ENCODE data around the gene ARHGDIB.

ARHGDIB gene

DNA sequence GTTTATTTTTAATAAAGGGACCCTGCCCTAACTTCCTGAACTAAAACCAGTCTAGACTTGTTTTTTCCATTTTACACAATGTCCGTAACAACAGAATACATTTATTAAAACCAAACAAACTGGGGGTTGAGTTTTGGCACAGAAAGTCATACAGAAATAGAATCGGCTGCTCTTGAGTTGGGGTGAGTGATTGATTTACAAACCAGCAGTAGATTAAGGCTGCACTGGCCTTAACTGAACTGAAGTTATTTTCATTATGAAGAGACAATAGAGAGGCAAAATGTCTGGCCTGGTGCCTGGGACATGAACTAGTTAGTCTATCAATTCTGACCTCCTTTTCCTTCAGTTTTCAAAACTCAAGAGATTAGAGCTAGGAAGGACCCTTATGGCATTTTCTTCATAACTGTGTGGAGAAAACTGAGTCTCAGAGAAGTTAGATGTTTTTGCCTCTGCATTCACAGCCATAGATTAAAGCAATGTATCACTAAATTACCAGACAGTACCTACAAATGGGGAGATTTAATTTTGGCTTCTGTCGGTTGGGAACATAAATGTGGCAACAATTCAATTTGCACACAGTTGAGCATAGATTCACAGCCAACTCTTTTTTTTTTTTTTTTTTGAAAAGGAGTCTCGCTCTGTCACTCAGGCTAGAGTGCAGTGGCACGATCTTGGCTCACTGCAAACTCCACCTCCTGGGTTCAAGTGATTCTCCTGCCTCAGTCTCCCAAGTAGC lies 56.0 kb downstream of the ARHGDIB start:
- DNase-seq (ENCODE audit: extremely low spot score, insufficient read length, low read depth) (no peak), FAIRE-seq (no peak)

DNA sequence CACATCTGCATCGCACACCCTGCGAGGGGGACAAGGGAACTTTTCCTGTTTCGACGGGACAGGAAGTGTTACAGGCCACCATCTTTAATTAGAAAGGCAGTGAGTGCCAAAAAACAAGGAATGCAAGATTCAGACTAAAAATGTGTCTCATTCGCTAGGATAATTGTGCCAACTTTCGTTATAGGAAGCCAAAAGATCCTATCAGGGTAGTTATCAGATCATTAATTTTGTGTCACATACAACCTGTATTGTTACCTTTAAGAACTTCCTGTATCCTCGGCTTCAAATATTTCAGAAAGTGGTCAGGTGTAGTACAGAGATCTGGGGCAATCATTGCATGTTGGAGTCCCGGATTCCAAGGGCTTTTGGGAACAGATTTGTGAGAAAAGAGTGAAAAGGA lies 56.5 kb downstream of the ARHGDIB start:
- FAIRE-seq: no peak
- no peak for DNase-seq (ENCODE audit: extremely low spot score, insufficient read length, low read depth)

DNA sequence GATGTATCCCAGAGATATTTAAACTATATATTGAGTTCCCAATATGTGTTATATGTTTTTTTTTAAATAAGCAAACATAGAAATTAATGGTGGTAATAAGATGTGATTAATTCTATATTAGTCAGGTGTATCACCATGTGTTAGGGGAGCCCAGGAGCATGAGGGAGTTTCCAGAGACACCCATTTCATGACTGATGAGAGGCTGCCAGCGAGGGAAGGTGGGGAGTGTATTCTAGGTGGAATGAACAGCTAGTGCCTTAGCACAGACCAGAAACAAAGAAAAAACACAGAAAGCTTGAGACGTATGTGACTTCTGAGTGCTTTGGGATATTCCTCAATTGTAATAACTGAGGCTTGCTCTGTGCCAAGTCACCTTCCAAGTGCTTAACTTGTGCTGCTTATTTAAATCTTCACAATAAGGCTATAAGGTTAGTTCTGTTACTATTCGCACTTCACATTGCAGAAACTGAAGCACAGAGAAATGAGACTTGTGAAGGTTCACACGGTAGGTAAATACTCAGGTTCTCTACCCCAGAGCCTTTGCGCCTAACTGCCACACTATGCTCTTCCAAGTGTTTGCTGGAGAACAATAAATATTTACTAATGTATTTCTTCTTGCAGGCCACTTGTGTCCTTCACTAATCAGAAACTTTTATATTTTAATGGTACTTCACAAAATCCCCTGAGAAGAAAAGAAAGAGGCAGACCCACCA lies 57.9 kb downstream of the ARHGDIB start:
- DNase-seq (ENCODE audit: extremely low spot score, insufficient read length, low read depth): no peak
- FAIRE-seq: no peak

DNA sequence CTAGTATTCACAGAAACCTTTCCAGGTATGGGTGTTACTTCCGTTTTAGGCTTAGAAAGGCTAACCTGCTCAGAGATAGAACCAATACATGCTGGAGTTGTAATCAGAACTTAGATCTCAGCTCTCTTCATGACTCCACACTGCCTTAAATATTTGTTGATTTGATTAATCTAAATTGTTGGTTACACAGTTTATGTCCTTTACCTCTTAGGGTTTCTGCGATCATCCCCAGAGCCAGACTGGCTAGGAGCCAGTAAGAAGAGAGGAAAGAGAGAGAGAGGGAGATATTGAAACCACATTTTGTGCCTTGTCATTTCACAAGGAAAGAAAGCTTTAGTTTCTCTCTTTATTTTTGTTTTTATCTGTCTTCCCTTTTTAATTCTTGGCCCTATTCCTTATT lies 58.9 kb downstream of the ARHGDIB start:
- FAIRE-seq (no peak), DNase-seq (ENCODE audit: extremely low spot score, insufficient read length, low read depth) (no peak)

DNA sequence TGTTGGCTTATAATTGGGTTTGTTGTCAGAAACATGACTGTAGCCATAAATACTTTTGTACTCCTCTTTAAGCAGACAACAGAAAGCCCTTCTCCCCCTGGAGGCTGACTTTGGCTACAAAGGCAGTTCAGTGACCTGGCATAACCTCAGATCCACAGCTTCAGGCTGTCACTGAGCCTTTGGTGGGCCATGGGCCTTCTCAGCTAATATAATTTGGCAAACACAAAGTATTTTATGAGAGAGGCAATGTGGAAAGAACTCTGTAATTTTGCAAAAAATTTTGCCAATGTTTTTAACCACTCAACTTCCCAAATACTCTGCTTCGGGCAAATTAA lies 60.2 kb downstream of the ARHGDIB start:
- FAIRE-seq (no peak), DNase-seq (ENCODE audit: extremely low spot score, insufficient read length, low read depth) (no peak)

DNA sequence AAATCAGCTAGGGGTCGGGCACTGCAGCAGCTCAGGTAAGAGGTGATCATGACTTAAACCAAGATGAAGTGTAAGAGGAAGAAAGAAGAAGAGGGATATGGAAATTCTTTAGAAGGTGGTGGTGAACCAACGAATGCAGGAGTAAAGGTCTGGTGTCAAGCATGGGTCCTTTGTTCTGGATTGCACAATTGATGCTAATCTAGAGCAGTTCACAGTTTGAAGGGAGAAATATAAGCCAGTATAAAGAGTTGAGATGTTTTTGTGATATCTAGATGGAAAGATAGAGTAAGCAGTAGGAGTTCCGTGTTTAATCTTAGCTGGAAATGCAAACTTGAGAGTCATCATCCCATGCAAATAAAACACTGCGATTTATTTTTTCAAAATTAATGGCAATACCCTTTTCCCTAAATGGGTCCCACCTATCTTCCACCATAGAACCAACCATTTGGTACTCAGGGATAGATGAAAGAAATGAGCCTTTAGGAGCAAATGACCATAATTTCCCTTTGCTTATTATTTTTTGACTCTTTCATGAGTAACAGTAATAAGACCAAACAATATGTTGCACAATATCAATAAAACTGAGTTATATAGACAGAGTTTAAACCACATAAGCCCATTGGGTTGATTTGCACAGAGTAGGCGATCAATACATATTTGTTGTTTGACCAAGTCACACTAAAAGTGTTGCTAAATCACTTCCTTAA lies 60.7 kb downstream of the ARHGDIB start:
- DNase-seq (ENCODE audit: extremely low spot score, insufficient read length, low read depth) (no peak), FAIRE-seq (peak; percentile 9)

DNA sequence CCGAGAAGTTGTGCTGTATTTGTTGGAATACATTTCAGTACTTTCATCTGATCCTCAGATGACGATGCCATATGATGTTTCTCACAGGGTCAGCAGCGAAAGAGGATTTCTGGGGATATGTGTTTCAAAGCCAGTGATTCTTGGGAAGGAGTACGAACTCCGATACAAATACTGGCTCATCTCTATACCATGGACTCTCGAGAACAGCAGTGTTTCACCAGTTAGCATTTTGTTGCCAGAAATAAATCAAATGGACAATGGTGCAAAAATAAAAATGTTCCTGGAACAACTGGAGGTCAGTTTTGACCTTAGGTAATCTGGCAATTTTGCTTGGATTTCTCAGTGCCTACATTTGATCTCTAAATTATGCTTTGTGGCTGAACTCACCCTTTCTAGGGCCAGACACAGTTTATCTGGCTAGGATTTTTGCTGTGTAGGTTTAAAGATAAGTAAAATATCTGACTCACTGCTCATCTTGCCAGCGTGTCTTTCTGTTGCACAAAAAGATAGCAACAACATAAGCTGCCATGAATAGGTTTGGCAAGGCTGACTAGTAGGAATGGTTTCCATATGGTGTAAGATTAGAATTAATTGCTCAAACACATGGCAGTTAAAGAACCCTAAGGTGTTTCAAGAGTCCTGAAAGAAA lies 64.8 kb downstream of the ARHGDIB start:
- FAIRE-seq: no peak
- DNase-seq (ENCODE audit: extremely low spot score, insufficient read length, low read depth): no peak

DNA sequence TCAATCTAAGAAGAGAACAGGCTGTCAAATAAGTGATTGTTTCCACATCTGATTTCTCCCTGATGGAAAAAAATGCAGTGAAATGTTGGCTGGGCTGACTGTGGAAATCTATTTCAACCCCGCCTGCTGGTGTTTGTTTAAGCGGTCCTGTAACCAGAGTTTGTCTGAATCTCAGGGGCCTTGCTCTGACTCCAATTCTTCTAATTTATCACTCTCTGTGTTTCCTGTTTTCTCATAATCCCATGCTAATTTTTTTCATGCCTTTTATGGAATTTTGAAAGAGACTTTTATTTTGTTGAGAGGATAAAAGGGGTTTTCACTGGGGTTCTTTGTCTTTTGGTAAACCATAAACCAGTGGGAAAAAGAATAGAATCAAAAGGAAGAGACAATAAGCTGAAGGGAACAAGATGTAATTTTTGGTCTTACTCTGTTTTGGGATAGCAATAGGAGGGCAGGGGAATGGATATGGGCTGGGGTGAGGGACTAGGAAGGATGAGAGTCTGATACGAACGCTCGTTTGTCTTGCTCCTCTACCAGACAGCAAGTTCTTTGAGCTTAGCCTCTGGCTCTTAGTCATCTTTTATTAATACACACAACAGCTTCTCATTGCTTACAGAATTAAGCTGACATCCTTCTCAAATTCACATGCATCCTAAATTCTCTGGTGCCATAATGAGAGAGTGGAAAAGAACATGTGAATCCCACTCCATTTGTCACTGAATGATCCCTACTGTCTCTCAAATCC lies 67.7 kb downstream of the ARHGDIB start:
- no peak for DNase-seq (ENCODE audit: extremely low spot score, insufficient read length, low read depth)
- FAIRE-seq: no peak

DNA sequence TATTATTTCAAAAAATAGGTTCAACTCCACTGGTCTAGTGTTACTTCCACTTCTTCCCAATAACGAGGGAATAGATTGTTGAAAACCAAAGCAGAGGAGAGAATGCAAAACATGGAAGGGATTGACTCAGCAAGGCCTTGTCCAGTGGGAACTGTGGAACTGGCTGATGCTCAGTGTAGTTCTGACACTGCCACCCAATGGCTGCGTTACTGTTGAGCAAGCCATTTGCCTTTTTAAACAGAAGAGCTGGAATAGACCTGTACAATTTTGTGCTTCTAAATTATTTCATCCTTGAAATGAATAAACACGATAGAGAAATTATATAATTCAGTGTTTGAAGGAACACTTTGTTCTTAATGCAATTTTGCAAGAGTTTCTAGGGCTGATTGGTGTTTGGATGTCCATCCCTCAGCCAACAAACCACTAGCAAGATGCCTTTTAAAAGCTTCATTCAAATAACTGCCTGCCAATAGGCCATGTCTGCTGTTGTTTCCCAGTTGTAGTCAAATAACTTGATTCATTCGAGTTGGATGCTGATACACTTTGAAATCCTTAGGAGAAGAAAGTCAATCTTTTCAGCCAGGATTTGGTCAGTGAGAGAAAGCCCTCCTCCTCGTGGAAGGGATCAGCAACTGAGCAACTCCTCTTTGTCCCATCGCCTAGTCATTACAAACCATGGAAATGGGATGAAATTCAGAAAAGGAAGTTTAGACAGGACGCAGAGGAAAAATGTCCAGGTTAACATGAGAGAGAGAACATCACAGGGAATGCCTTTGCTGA lies 68.5 kb downstream of the ARHGDIB start:
- DNase-seq (ENCODE audit: extremely low spot score, insufficient read length, low read depth): no peak
- FAIRE-seq: peak; percentile 41

Measured in GM18507 (cell line).